ENCODE measurements around the gene NCKAP5.
"Not testable (repeated sequence)": the region's sequence is repeated elsewhere in the genome, so short reads cannot be mapped to it uniquely, and the experiment has no call there.

The NCKAP5 gene

GRCh38 chr2:133252780-133253355, 315.4 kb downstream of the NCKAP5 start:
- DNase-seq, result no peak

DNA sequence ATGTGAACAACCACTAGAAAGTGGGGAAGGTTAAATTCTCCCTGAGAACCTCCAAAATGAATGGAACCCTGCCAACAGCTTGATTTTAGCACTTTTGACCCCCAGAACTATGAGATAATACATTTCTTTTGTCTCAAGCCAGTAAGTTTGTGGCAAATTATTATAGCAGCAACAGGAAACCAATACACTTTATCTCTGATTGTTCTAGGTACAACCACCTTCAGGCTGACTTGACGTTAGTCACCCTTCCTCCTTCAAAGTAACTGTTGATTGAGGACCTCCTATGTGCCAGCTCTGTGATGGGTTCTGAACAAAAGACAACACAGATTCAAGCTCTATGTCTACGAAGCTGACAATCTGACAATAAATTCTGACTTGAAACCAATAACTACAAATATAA, 318.9 kb downstream of the NCKAP5 start:
- no peak for DNase-seq

DNA sequence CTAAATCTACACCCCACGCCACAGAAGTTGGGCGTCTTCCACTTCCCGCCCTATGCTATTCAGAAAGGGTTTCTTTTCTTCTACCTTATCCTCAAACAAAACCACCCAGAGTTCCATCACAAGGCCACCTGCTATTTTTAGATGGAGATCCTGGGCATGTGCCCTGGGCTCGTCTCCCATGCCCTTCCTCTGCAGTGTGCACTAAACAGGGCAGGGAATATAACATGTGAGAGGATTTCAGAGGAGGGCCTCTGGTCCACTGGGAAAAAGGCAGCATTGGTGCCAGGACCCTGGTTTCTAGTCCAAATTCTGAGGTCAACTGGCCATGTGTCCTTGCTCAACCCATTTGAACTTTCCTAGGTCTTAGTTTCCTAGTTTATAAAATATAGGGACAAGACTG, 320.0 kb downstream of the NCKAP5 start:
- DNase-seq, result no peak

GRCh38 chr2:133247631-133248030, 320.6 kb downstream of the NCKAP5 start:
- DNase-seq, result no peak

DNA sequence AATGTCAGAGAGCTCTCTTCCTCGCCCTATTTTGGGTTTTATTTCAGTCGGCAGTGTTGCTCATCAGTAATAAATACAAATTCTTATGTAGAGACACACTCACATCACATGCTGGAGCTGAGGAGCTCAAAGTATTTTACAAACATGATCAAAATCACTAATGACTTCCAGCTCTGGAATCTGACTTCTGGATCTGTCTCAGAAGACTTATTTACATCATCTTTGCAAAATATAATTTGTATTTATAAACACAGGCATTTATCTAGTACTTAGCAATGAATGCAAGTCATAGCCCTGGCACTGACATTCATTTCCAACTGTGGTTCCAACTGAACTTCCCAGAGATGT, 327.1 kb downstream of the NCKAP5 start:
- no peak for DNase-seq

- no peak for DNase-seq
Observed at GRCh38 chr2:133240491-133241223, 327.6 kb downstream of the NCKAP5 start.

- DNase-seq, result no peak
Observed at GRCh38 chr2:133235968-133236367, 332.3 kb downstream of the NCKAP5 start.

DNA sequence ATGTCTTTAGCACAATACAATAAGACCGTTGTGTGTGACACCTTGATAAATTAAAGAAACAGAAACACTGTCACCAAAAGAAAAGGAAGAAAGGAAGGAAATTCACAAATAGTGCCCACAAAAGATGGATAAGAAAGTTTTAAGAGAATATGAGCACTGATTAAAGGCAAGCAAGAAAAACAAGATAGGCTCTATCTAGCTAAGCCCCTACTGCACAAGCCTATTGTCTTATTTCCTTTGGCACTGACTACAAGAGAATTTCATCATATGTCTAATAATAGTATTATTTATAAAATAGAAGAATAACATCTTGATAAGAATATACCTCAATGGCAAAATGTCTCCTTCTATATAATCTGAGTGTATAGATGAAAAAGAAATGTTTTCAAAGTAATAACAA, 335.7 kb downstream of the NCKAP5 start:
- DNase-seq, result no peak

DNA sequence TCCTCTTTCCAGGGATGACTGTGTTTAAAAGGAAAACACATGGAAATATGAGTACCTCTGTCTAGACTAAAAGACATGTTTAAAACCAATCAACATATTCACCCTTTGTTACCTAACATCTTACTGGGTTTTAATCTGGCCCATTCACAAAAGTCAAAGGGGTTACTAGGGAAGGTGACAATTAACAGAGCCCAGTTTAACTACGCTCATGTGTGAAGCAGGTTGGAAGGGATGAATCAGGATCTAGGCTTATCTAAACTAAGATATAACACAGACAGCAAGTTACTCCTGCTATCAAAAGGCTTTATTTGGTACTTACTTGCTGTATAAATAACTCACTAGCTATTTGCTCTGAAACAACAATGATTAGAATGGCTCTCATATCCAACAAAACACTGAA, 337.0 kb downstream of the NCKAP5 start:
- DNase-seq, result no peak

DNA sequence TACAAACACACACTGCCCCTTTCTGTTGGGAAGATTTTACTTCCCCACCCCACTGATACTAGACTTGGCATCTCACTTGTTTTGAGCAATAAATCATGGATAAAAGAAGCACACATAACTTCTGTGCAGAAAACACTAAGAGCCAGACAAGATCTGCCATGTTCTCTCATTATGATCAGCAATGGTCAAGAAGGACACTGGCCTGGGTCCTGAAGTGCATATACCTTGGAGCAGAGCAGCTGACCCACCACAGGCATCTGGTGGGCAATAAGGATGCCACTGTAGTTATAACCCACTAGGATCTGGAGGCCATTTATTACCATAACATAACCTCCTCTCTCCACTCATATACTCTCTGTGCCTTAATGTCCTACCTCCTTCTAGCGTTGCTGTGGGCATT, 338.3 kb downstream of the NCKAP5 start:
- DNase-seq, result no peak

DNA sequence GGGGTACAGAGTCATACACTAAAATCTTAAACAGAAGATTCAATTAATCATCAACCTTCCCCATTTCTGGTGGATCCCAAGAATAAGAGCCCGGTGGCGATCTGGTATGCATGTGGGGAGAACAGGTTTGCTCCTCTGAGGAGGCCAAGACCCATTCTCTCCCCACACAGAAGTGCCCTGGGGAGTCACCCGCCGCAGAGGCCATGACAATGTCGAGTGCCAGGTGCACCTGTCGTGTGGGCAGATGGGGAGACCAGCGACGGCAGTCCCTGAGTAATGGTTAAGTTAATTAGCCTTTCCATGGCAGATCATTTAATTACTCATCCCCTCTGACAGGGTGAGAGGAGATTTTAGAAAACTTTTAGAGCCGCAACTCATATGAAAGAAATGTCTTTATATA, 345.0 kb downstream of the NCKAP5 start:
- DNase-seq, result no peak

- no peak for DNase-seq
Observed at GRCh38 chr2:133221398-133221797, 346.9 kb downstream of the NCKAP5 start.

GRCh38 chr2:133218204-133218603, 350.1 kb downstream of the NCKAP5 start:
- no peak for DNase-seq

DNA sequence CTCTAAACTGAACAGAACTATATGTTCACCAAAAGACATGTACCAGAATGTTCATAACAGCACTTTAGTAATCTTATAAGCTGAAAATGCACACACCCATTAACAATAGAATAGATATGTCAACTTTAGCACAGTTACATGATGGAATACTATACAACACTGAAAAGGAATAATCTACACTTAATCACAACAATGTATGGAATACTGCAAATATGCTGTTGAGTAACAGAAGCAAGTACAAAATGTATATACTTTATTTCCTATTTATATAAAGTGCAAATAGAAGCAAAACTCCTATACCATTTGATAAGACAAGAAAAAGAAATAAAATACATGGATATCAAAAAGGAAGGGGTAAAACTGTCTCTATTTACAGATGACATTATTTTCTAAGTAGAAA, 352.8 kb downstream of the NCKAP5 start:
- DNase-seq, result no peak

GRCh38 chr2:133213651-133214050, 354.6 kb downstream of the NCKAP5 start:
- no peak for DNase-seq

DNA sequence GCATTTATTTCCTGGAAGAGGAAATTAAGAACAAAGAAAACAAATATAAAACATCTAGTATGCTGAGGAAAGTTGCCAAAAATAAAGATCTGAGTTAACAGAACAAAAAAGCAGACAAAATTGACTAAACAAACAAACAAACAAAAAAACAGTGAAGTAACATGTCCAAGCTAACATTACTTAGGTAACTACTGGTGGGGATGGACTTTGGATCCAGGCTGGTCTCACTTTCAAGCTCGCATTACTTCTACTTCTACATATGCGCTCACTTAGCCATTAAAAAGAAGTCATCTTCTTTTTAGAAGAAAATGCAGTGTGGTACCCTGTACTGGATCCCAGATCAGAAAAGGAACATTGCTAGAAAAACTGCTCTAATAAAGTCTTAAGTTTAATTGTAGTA, 358.9 kb downstream of the NCKAP5 start:
- no peak for DNase-seq

- not testable (repeated sequence) for DNase-seq
Observed at GRCh38 chr2:133206666-133207065, 361.6 kb downstream of the NCKAP5 start.

- DNase-seq, result no peak
Observed at GRCh38 chr2:133204421-133204820, 363.8 kb downstream of the NCKAP5 start.

GRCh38 chr2:133200684-133201421, 367.4 kb downstream of the NCKAP5 start:
- no peak for DNase-seq

GRCh38 chr2:133198678-133199077, 369.6 kb downstream of the NCKAP5 start:
- DNase-seq, result no peak

DNA sequence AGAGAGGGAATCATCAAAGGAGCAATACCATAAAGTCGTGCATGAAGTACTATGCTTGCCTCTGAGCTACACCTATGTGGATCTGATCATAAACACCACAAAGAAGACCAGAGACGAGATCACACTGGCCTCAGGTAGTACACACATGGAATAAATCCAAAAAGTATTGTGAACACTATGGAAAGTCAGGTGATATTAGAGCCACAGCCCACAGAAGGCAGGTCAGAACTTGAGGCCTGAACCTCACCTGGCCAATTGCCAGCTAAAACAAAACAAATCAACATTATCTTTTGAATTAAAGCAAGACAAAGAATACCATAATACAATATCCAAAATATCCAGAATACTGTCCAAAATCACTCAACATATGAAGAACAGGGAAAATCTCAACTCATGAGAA, 371.1 kb downstream of the NCKAP5 start:
- DNase-seq, result no peak

DNA sequence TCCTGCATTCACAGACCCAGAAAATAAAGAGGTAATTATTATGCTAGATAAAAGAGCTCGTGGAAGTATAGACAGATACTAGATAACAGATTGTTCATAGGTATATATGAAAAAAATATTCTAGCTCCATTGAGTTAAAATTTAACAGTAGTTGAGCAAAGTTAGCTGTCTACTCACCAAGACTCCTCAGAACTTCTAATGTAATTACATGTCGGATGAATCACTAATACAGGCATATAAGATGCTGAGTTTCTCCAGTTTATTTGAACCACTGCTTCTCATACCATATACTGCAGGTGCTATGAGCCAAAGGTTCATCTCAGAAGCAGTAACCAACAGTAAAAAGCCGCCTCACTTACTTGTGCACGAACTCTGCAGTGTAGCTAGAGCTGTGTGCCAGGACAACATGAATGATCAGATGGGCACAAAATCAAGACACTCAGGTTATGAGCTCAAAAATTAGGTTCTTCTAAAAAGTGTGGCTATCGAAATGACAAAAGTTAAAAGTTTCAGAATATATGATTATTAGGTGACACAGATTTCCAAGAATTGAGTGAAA, 373.4 kb downstream of the NCKAP5 start:
- no peak for DNase-seq

DNA sequence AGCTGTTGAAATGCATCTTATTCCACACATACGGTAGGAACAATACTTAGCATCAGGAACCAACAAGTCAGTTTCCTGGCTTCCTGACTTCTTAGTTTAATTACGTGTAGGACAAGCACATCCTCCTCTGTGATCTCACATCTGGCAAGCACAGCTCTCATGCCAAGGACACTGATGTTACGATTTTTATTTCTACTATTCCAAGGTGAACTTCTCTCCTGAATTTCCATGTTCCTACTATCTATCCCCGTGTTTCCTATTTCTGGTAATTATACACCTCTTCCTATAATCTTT, 374.0 kb downstream of the NCKAP5 start:
- DNase-seq, result no peak

Data from DMS79 (cell line).